Cardiac muscle cell (in vitro differentiated cells and primary cell): ENCODE measurements around the gene SSTR1. TPM values are rescaled to one million over a fixed set of nuclear protein-coding genes. Genes with fewer than 3 reads are reported as not detected.

Source experiments
- DNase-seq, 2 donors: peaks; one replicate each; pipeline versions ENCODE4 v3.0.0 to v3.0.0-alpha.2; 2010 to 2017; ENCODE audit warnings: low read depth in 1 of 2, low spot score in 1 of 2
- H3K27ac ChIP-seq: fragments of 200-600 bp; sonication (generic); 2 replicates; pipeline ENCODE4 v1.5.1; 2016
- H3K27me3 ChIP-seq: fragments of 200-600 bp; sonication (generic); 2 replicates; pipeline ENCODE4 v1.6.0; 2016; ENCODE audit warnings: control low read depth
- H3K36me3 ChIP-seq: fragments of 200-600 bp; sonication (generic); 2 replicates; pipeline ENCODE4 v1.5.1; 2016; ENCODE audit warnings: control low read depth
- H3K4me1 ChIP-seq: fragments of 200-600 bp; sonication (generic); 2 replicates; pipeline ENCODE4 v1.8.1; 2017; ENCODE audit warnings: low read depth, mild to moderate bottlenecking, mixed run types
- H3K4me3 ChIP-seq: fragments of 200-600 bp; sonication (generic); 2 replicates; pipeline ENCODE4 v1.5.1; 2016; ENCODE audit warnings: mild to moderate bottlenecking
- H3K9me3 ChIP-seq: fragments of 200-600 bp; sonication (generic); 2 replicates; pipeline ENCODE4 v1.5.1; 2017; ENCODE audit warnings: low read depth, mild to moderate bottlenecking, control low read depth
- polyA plus RNA-seq: library from polyadenylated mRNA; unstranded; fragments of >200 nt; fragmentation: Nextera tagmentation; extraction: Ambion mirVana; gene quantifications from 2 replicates; pipeline ENCODE4 v1.2.1, GENCODE V29; 2016
- total RNA-seq: library from RNA; depleted of rRNA; stranded (reverse); fragments of >200 nt; gene quantifications from 2 replicates; pipeline ENCODE4 v1.2.3, GENCODE V29; 2016
- TF ChIP-seq, protein P1 (sequence below): IDR thresholded peaks from 2 replicates; pipeline ENCODE4 v1.5.1; 2012; ENCODE audit warnings: low read depth, mild to moderate bottlenecking, low read length

SSTR1 gene
- total and polyA plus RNA-seq, 2 experiments from 2014 or later, result not detected

DNA sequence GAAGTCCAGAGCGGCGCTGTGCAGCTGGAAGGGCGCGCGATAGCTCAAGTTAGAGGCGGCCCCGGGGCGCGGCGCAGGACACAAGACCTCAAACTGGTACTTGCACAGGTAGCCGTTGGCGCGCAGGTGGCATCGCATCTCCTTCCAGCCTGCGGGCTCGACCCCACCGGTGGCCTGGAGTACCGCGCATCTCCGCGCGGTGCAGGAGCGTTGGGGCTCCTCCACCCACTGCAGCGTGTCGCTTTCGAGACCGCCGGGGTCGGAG, 47.6 kb downstream of the SSTR1 start:
- Histone ChIP-seq H3K4me1 (no peaks in the 10 kb centered on the region), H3K27me3 (peaks cover 64% of the 10 kb centered on the region)
- peak in 1 of 2 donors; percentile 55 for DNase-seq

DNA sequence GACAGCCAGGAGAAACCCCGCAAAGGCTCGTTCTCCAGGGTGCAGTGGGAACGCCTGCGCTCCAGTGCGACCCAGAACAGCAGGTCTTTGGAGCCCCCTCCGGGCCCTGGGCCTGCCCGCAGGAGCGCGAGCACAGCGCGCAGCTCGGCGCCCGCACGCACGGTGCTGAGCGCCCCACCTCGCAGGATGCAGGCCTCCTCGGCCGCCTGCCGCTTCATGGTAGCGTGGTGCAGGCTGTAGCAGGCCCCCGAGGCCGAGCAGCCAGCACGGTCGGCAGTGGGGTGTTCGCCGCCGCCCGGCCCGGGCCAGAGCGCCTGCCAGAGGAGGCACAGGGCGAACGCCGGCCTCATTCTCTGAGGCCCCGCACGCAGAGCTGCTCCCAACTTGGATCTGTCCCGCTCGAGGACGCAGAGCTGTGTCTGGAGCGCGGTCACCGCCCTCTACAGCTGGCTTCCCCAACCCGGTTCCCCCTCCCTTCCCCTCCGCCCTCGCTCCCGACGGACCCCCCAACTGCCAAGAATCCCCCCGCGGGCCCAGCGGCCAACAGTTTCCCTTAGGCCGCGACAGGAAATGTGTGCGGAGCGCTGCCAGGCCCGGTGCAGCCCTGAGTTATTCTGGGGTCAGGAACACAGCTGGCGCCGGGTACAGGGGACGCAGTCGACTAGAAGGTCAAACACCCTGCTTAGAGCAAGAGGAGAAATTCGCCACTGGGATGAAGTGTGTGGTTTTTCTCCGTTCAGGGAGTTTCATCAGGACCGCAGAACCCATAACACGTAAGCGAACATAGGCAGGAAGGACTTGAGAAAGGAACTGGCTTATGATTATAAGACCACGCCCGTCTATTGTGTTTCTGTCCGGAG, 48.2 kb downstream of the SSTR1 start, which contains the start of gene CLEC14A:
CLEC14A (minus strand) TSS at position 421 of the 860 bp plus-strand sequence; CDS start at position 350, 71 bp downstream.
- H3K27me3 ChIP-seq, result peaks cover 64% of the 10 kb centered on the region

More for the DNA sequence above, 47.6 kb downstream of the SSTR1 start:
- H3K36me3 ChIP-seq, result no peaks in the 10 kb centered on the region
- H3K4me3 ChIP-seq, result peak overlapping the region; percentile 18
- H3K27ac ChIP-seq, result no peak overlapping the region
- TF ChIP-seq, protein P1, sequence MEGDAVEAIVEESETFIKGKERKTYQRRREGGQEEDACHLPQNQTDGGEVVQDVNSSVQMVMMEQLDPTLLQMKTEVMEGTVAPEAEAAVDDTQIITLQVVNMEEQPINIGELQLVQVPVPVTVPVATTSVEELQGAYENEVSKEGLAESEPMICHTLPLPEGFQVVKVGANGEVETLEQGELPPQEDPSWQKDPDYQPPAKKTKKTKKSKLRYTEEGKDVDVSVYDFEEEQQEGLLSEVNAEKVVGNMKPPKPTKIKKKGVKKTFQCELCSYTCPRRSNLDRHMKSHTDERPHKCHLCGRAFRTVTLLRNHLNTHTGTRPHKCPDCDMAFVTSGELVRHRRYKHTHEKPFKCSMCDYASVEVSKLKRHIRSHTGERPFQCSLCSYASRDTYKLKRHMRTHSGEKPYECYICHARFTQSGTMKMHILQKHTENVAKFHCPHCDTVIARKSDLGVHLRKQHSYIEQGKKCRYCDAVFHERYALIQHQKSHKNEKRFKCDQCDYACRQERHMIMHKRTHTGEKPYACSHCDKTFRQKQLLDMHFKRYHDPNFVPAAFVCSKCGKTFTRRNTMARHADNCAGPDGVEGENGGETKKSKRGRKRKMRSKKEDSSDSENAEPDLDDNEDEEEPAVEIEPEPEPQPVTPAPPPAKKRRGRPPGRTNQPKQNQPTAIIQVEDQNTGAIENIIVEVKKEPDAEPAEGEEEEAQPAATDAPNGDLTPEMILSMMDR, result no peak
- H3K9me3 ChIP-seq, result no peaks in the 10 kb centered on the region

GRCh38 chr14:38256533-38256840, 48.8 kb downstream of the SSTR1 start:
- H3K4me1 ChIP-seq, result no peaks in the 10 kb centered on the region
- DNase-seq, result no peak
- H3K36me3 ChIP-seq, result no peaks in the 10 kb centered on the region
- no peaks in the 10 kb centered on the region for H3K9me3 ChIP-seq
- TF ChIP-seq, protein P1, result peak; percentile 58
- H3K27ac ChIP-seq, result no peak overlapping the region
- peaks cover 64% of the 10 kb centered on the region for H3K27me3 ChIP-seq
- H3K4me3 ChIP-seq, result no peak overlapping the region

More for the DNA sequence above, 48.2 kb downstream of the SSTR1 start, which contains the start of gene CLEC14A:
- H3K4me1 ChIP-seq, result no peaks in the 10 kb centered on the region
- no peaks in the 10 kb centered on the region for H3K9me3 ChIP-seq
- H3K4me3 ChIP-seq, result peak within 1 kb of the TSS; percentile 18
- peak; percentile 5 to 97 for DNase-seq
- no peak within 1 kb of the TSS for H3K27ac ChIP-seq
- H3K36me3 ChIP-seq, result no peaks in the 10 kb centered on the region
- TF ChIP-seq, protein P1, result no peak

DNA sequence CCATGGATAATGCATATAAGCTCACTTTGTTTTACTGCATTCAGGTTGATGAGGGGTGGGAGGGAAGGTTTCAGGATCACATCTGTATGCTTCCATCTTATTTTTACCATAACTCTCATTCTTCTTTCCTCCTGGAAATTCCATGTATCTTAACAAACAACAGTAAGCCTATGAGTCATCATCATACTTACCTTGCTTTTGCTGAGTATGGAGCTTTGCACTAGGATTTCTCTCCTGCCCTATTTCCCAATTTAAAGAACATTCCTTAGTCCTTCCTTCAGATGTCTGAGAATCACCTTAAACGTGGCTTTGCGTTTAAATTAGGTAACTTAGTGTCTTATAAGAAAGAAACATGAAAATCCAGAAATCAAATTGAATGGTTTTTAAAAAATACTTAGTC, 49.8 kb downstream of the SSTR1 start:
- TF ChIP-seq, protein P1, result no peak
- no peak overlapping the region for H3K27ac ChIP-seq
- H3K36me3 ChIP-seq, result no peaks in the 10 kb centered on the region
- H3K4me1 ChIP-seq, result no peaks in the 10 kb centered on the region
- no peaks in the 10 kb centered on the region for H3K9me3 ChIP-seq
- peaks cover 61% of the 10 kb centered on the region for H3K27me3 ChIP-seq
- DNase-seq, result peak in 1 of 2 donors; percentile 31
- H3K4me3 ChIP-seq, result no peak overlapping the region

DNA sequence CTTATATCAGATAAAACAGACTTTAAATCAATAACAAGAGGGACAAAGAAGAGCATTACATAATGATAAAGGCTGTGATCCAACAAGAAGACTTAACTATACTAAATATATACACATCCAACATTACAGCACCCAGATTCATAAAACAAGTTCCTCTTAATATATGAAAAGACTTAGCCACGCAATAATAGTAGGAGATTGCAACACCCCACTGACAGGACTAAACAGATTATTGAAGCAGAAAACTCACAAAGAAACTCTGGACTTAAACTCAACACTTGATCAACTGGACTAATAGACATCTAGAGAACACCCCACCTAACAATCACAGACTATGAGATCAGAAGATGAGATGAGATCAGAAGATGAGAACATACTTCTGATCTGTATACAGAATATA, 53.9 kb downstream of the SSTR1 start:
- Histone ChIP-seq H3K36me3 (no peaks in the 10 kb centered on the region), H3K4me1 (no peaks in the 10 kb centered on the region), H3K27me3 (peaks cover 20% of the 10 kb centered on the region), H3K9me3 (no peaks in the 10 kb centered on the region), H3K4me3 (no peak overlapping the region), H3K27ac (no peak overlapping the region)
- TF ChIP-seq, protein P1, result no peak
- no peak for DNase-seq

Other genes with a start within 250 kb of the SSTR1 start
- gene CLEC14A, start 48.2 kb downstream of the SSTR1 start, total RNA-seq, result 0.18 and 0.42 TPM in 2 replicates
- 0.49 TPM in 1 of 2 replicates, not detected in the other for gene CLEC14A, start 48.2 kb downstream of the SSTR1 start, polyA plus RNA-seq